Activated CD4-positive, alpha-beta T cell treated with anti-CD3 and anti-CD28 coated beads, Interleukin-2, amount 50 U/mL, for 1 hour (primary cell): Measurements from ENCODE around the gene PRKN.

ENCODE experiments used
- DNase-seq: peaks from one replicate; pipeline ENCODE4 v3.0.0-alpha.2; 2020

The PRKN gene

GRCh38 chr6:162613310-162613709 lies 114.3 kb downstream of the PRKN start:
- no peak for DNase-seq

DNA sequence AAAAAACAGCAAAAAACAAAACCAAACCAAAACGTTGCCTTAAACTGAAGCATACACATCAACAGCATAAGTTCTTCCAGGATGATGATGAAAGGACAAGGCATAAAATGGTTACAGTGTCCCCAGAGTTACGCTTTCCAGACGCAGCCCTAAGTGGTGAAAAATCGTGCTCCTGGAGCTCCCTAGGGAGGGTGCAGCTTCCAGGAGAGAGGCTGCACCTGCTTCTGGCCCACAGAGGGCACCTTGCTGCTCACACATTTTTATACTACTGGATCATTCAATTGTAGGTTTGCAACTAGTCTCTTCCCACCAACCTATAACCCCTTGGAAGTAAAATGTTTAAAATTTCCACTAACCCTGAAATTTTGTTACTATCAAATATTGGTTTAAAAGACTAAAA lies 115.0 kb downstream of the PRKN start:
- DNase-seq: no peak

DNA sequence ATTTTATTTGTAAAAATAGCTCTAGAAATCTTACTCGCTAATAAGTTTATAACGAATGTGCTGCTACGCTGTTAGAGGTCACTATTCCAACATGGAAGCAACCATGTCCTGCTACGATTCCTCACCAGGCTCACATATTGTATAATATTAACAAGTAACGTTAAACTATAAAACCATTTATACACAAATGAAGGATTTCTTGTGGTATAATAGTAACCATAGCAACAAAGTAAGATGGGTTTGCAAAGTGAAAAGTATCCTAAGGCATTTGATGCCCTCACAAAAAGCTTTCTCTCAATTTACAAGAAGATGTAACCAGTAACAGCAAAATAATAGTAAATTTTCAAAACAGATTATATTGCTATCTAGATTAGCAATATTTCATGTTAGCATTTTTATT lies 117.2 kb downstream of the PRKN start:
- no peak for DNase-seq

GRCh38 chr6:162605881-162606280 lies 121.7 kb downstream of the PRKN start:
- no peak for DNase-seq

DNA sequence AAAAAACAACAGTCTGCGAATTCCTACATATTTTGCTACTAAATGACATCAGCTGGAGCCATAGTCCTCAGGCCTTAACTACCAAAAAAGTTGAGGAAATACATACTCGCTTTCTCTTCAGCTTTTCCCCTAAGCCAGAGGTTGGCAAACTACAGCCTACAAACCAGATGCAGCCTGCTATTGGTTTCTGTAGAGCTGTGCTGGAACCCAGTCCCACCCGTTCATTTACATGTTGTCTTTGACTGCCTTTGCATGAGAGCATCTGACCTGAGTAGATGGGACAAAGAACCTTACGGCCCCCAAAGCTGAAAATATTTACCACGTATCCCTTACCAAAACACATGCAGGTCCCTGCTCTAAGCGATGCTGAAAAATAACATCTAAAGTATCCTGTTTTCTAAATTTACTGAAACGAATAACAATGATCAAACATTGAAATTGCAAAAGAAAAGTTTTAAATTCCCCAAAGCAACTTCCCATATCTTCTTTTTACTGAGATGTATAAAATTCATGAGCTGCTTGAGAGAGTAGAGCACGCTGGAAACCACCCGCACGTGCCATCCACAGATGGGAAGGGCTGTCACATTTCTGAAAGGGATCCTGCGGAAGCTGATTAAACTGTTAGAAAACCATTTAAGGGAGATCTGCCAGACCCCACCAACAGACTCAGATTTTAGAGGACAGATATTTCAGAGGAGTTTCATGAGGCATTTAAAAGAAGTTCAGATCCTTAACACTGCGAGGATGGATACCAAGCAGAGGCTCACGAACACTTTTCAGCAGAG lies 124.1 kb downstream of the PRKN start:
- no peak for DNase-seq

- no peak for DNase-seq
These were observed 124.8 kb downstream of the PRKN start for GRCh38 chr6:162602759-162603158.

GRCh38 chr6:162596676-162597075 lies 130.9 kb downstream of the PRKN start:
- no peak for DNase-seq

DNA sequence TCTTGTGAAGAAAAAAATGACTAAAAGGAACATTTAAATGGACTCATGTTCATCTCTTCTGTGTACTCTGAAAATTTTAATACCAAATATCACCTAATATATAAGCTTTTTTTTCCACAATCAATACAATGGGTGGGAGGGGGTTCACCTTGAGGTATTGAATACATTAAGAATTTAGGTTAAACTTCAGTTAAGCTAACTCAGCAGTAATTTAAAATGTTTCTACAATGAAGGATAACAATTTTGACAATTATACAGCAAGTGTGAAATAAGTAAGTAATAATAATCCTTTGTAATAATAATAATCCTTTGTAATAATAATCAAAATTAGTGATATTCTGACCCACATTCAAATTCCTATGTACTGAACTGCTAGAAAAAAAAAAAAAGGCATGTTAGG lies 136.0 kb downstream of the PRKN start:
- no peak for DNase-seq

DNA sequence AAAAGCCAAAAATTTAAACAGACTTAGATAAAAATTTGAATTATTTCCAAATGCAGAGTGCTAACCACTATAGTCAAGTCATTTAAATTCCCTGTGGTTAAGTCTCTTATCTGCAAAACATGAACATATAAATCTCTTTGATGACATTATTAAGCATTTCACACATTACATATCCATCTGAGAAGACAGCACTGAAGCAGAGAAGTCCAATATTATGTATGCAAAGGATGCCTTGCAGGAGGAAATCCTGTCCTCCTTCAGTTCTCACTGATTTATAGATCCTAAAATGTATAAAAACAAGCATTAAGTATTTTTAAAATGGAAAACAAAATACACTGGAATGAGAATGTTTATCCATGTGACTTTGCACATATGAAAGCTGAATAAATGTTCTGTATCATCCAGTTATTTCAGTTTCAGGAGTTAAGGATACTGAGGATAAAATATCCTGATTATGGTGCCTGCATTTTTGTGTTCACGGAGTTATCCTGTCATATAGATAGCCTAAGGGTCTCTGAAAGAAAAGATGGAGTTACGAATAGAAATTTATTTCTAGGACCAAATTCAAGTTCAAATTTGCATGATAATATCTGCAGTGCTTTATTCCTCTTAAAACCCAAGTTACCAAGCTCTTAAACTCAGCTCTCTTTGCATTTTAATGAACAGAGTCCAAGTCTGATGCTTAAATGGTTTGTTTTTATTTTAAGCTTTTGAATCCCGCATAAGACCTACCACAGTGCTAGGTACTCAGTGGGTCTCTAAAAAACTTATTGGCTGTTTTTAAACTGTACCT lies 145.4 kb downstream of the PRKN start:
- no peak for DNase-seq

- no peak for DNase-seq
These were observed 146.9 kb downstream of the PRKN start for GRCh38 chr6:162580619-162581018.

DNA sequence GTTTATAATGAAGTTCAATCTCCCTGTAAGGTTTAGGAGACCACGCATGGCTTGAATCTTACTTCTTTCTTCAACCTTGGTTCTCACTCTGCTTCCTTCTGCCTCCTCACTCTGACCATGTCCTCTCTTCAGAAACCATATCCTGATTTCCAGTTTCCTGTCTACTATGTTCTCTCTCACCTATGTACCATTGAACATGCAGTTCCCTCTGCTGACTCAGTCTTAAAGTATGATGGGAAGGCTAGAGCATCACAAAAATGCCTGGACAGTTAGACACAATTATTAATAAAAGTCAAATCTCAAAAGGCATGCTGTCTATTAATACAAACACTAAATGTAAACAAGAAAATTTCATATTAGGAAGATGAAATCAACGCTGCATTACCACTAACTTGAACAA lies 151.6 kb downstream of the PRKN start:
- no peak for DNase-seq

DNA sequence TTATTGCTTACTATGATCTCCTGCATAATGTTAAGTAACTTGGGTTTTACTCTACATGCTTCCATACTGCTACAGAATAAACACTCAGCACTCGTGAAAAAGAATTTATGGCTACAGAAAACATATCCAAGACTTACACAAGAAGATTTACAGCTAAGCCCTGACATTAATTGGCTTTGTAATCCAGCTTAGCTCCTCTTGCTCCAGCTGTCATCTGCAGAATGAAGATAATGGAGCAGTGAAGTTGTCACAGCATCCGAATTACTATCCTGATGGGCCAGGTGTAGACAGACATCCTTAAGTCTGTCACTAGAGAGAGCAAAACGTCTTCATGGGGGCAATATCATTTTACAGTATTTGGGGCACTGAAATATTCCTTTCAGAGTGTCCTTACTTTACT lies 155.3 kb downstream of the PRKN start:
- no peak for DNase-seq

DNA sequence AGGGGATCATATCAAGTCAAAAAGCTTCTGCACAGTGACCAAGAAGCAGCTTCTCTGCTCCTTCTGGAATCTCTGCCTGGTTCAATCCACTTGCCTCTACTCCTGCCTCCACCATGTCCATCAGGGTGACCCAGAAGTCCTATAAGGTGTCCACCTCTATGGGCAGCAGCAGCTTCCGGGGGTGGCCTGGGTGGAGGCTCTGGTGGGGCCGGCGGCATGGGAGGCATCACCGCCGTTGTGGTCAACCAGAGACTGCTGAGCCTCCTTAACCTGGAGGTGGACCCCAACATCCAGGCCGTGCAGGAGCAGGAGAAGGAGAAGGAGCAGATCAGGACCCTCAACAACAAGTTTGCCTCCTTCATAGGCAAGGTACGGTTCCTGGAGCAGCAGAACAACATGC lies 159.3 kb downstream of the PRKN start:
- DNase-seq: no peak

DNA sequence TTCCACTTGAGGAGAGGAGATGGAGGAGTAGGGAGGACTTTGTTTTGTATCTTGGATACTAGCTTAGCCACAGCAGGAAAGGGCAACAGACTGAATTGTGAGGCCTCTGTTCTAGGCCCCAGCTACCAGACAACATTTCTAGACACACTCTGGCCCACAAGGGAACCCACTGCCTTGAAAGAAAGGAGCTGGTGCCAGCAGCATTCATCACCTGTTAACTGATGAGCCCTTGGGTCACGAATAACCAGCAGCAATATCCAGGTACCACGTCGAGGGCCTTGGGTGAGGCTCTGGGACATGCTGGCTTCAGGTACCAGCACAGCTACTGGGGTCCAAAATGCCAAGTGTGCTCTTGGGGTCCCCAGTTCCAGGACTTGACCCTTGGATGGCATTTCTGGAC lies 165.5 kb downstream of the PRKN start:
- no peak for DNase-seq

DNA sequence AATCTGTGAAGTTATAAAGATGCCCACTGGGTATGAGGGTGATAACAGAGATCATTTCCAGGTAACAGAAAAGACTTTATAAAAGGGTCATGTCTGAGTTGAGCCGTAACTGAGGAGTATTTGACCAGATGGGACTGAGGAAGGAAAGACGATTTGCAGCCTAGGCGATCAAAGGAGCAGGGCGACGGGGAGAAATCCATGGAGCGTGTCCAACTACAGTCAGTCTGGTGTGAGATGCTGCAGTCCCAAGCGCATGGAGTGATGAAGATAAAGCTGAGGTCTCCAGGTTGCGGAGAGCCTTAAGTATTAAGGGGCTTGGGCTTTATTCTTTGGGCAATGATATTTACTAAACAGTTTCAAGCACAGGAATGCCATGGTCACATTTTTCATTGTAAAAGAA lies 166.7 kb downstream of the PRKN start:
- DNase-seq: no peak

DNA sequence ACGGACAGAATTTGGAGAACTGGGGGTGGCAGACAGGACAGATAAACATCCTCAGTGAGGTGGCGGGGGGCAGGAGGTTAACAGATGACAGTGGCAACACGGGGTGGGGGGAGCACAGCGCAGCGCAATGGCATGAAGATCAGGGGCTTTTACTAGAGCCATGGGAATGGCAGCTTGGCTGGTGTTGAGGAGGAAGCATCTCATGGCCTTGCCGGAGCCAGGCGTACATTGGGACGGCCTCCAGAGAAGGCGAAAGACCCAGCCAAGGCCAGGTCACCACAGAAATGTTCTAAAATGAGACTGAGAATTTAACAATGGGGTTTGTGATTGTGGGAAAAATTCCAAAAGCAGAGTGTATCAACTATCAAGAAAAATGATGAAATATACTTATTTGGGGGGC lies 173.0 kb downstream of the PRKN start:
- DNase-seq: no peak

GRCh38 chr6:162546905-162547304 lies 180.7 kb downstream of the PRKN start:
- DNase-seq: no peak

DNA sequence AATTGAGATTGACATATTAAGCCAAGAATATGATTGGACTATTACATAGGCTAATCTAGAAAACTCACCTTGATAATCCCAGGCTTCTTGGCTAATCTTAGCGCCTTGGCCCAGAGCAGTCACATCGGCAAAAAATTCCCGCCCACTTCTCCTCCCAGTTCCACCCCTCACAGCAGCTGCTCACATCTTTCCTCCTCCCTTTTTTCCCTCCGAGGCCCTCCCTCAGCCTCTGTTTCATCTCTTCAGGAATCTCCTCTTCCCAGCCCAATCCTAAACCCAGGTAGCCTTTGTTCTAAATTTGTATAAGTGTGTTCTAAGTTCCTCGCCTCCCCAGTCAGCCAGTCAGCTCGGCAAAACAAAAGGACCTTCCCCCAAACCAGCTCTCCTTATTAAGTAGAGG lies 184.3 kb downstream of the PRKN start:
- DNase-seq: no peak

DNA sequence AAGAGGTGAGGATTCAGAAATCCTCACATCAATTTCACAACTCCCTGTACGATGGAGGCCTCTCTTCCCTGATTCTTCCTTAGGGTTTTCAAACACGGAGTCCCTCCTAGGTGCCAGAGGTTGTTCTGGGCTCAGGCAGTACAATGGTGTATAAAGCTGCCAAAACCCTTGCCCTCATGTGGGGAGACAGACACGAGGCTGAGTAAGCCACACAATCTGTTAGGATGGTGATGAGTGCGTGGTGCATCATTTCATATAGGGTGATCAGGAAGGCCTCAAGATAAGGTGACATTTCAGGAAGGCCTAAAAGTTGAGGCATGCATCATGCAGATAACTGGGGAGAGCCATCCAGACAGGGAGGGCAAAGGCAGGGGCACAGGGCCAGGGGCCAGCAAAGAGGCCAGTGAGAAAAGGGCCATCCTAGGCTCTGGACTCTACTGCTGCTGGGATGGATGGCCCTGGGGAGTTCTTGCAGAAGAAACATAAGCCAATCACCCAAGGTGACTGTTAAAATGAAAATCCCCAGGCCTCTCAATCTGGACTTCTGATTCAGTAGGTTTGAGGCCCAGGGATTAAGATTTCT lies 186.5 kb downstream of the PRKN start:
- no peak for DNase-seq

DNA sequence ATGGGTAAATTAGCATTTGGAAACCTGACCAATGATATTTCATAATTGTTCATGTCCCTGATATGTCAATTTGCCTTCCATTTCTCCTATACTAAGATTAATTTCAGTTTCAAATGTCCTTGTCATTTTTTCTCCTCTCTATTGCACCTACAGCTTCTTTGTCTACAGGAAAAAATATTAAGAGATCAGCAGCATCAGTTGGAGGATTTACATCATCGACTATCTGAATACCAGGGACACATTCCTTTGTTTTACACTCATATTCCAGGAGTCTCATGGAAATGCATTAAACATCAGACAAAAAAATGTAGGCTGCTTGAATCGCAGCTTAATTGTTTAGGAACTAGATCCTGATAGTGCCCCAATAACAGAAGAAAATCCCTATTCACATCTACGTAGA lies 188.2 kb downstream of the PRKN start:
- DNase-seq: no peak

DNA sequence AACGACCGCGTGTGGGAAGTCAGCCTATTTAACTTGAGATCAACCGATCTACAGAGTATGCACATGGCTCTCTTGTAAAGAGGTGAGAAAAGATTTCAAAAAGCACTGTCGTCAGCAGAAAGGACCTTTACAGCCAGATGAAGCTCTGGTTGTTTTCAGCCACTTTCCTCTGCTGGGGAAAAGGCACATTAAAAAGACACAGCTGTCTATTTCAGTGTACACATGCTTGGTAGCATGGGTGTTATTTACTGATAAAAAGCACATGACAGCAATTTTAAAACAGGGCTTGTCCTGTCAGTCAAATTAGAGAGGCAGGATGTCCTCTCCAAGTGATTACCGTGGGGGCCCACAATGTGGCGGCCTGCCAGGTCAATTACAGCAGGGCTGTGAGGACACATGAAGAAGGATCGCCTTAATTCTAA lies 188.9 kb downstream of the PRKN start:
- no peak for DNase-seq

GRCh38 chr6:162533009-162533400 lies 194.6 kb downstream of the PRKN start:
- DNase-seq: no peak

DNA sequence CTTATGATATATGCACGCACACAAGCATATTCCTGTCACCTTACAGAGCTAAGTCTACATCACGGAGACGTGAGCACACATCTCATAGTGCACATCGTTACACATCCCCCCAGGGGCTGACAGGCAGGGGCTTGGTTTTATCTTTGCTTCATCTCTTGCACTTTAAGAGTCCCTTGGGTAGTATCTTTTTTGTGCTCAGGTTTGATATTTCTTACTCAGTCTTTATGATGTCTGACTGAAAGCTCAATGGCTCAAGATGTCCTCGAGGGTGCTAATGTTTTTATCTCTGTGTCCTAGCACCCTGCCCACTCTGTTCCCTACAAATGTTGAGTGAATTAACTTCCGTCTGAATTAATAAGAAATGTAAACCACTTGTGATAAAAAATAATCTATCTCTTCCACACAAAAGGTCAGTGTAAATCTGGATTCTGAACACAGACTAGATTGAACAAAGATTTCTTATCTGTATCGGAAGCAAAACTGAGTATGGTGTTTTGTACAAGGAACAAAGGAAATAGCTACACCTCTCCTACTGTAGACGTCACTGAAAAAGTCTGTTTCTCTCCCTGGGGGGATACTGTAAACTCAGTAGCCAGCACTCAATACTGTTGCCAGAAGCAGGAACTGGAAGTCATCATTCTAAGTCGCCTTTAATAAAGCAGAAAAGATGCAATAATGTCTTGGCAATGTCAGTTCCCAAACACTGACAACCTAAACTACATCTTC lies 195.1 kb downstream of the PRKN start:
- no peak for DNase-seq
